HepG2 (cell line): ENCODE results near the gene ANKMY2. TPM values are rescaled to one million over a fixed set of nuclear protein-coding genes. Genes with fewer than 3 reads are reported as not detected.

Experiments
- ATAC-seq: fragments of 200-7000 bp; cut with Tn5 transposase; 3 replicates; pipeline ENCODE4 v1.9.1; 2020; ENCODE audit warnings: mild to moderate bottlenecking, moderate library complexity
- BruUV-seq: library from RNA; stranded (reverse); fragments of 400-500 nt; replicated peaks from 2 replicates; lab custom pipeline; 2021; lab: Mats Ljungman, UMichigan
- CTCF ChIA-PET: fragments of 300-600 bp; formaldehyde crosslinking; extraction: SDS; loops from one replicate; lab custom pipeline; 2021; ENCODE audit warnings: low total read pairs, inconsistent platforms, low intra/inter-chr PET ratio; lab: Yijun Ruan, JAX
- POLR2A ChIA-PET: fragments of 350-600 bp; sonication (Branson Sonifier 250); formaldehyde crosslinking; loops from one replicate; lab custom pipeline; 2020; ENCODE audit warnings: antibody characterized with exemption, inconsistent platforms; lab: Yijun Ruan, JAX
- DNase-seq: peaks from one replicate; pipeline ENCODE4 v3.0.0-alpha.2; 2015; ENCODE audit warnings: low spot score
- FAIRE-seq: peaks from 3 replicates; lab custom pipeline; 2011; peaks lifted over from hg19 to GRCh38; lab: Jason Lieb, UNC
- H2AFZ ChIP-seq: one replicate; pipeline ENCODE4 v1.6.1; 2011; ENCODE audit warnings: low read length, inconsistent platforms
- H3K27ac ChIP-seq: fragments of 300-600 bp; 3 replicates; pipeline ENCODE4 v1.8.0; 2011; ENCODE audit warnings: mixed run types, mild to moderate bottlenecking, mixed read lengths, low read length, inconsistent platforms; ENCODE audit not compliant: insufficient read depth; ENCODE audit errors: extremely low read length
- H3K27me3 ChIP-seq, 2 experiments: fragments of 200-600 bp in 1 of 2; 2 replicates in 1 of 2; 3 replicates in 1 of 2; pipeline versions ENCODE4 v1.6.0 to v1.8.0; 2011; ENCODE audit warnings: low read length in 2 of 2, mild to moderate bottlenecking in 2 of 2, moderate library complexity in 2 of 2, inconsistent platforms in 1 of 2; ENCODE audit not compliant: insufficient read depth in 2 of 2, control insufficient read depth in 1 of 2
- H3K36me3 ChIP-seq, 2 experiments: fragments of 200-600 bp in 1 of 2; replicated peaks in 1 of 2; 2 replicates in 1 of 2; 3 replicates in 1 of 2; pipeline versions ENCODE4 v1.5.1 to v1.8.0; 2011; ENCODE audit warnings: low read length in 2 of 2, inconsistent platforms in 1 of 2; ENCODE audit not compliant: insufficient read depth in 2 of 2, control insufficient read depth in 1 of 2
- H3K4me1 ChIP-seq: 2 replicates; pipeline ENCODE4 v1.5.1; 2012; ENCODE audit warnings: low read length, inconsistent platforms; ENCODE audit not compliant: insufficient read depth
- H3K4me2 ChIP-seq: 2 replicates; pipeline ENCODE4 v1.6.0; 2011; ENCODE audit warnings: low read depth, low read length, inconsistent platforms
- H3K4me3 ChIP-seq, 3 experiments: fragments of 200-600 bp in 1 of 3; sonication (generic), shearing (Covaris generic) in 1 of 3; replicated peaks in 1 of 3; 2 replicates each; pipeline ENCODE4 v1.5.1; 2011 to 2016; ENCODE audit warnings: low read length in 3 of 3, inconsistent platforms in 2 of 3, low read depth in 2 of 3, mild to moderate bottlenecking in 2 of 3, control low read depth in 1 of 3, mixed read lengths in 1 of 3; ENCODE audit not compliant: insufficient read depth in 1 of 3
- H3K79me2 ChIP-seq: one replicate; pipeline ENCODE4 v1.6.1; 2011; ENCODE audit warnings: low read length, inconsistent platforms; ENCODE audit not compliant: insufficient read depth
- H3K9ac ChIP-seq: 2 replicates; pipeline ENCODE4 v1.6.0; 2011; ENCODE audit warnings: mild to moderate bottlenecking, low read depth, low read length, inconsistent platforms; ENCODE audit not compliant: insufficient read depth
- H3K9me3 ChIP-seq: 2 replicates; pipeline ENCODE4 v1.5.1; 2012; ENCODE audit warnings: mild to moderate bottlenecking, low read length
- H4K20me1 ChIP-seq: 2 replicates; pipeline ENCODE4 v1.6.0; 2011; ENCODE audit warnings: inconsistent platforms, mild to moderate bottlenecking, low read length, moderate library complexity; ENCODE audit not compliant: insufficient read depth
- CHD4 ChIP-seq: fragments of 200-600 bp; sonication (generic); IDR thresholded peaks from 2 replicates; pipeline ENCODE4 v1.7.0; 2017; ENCODE audit warnings: mild to moderate bottlenecking, low read length, borderline replicate concordance
- NR2F1 ChIP-seq, 2 experiments: fragments of 450-650 bp in 1 of 2; formaldehyde crosslinking in 1 of 2; IDR thresholded peaks; 2 replicates each; pipeline versions ENCODE4 v1.5.0 to v1.6.1; 2016 to 2020; ENCODE audit warnings: mild to moderate bottlenecking in 1 of 2, missing compliant biosample characterization in 1 of 2, missing genetic modification reagents in 1 of 2, moderate library complexity in 1 of 2
- SOX5 ChIP-seq: IDR thresholded peaks from 2 replicates; pipeline ENCODE4 v1.6.1; 2016; ENCODE audit warnings: borderline replicate concordance
- THRA ChIP-seq: sonication (generic); formaldehyde crosslinking; IDR thresholded peaks from 2 replicates; pipeline ENCODE4 v1.4.0; 2020; ENCODE audit warnings: missing genetic modification reagents, borderline replicate concordance
- ZBTB1 ChIP-seq: sonication (generic); formaldehyde crosslinking; IDR thresholded peaks from 2 replicates; pipeline ENCODE4 v1.4.0; 2020; ENCODE audit warnings: missing genetic modification reagents, borderline replicate concordance
- ZC3H4 ChIP-seq: sonication (generic); formaldehyde crosslinking; IDR thresholded peaks from 2 replicates; pipeline ENCODE4 v1.4.0; 2020; ENCODE audit warnings: missing genetic modification reagents, borderline replicate concordance
- ZNF670 ChIP-seq: sonication (generic); formaldehyde crosslinking; IDR thresholded peaks from 2 replicates; pipeline ENCODE4 v1.8.0; 2022; ENCODE audit warnings: mild to moderate bottlenecking, missing genetic modification reagents, borderline replicate concordance
- ZNF781 ChIP-seq: sonication (generic); formaldehyde crosslinking; IDR thresholded peaks from 2 replicates; pipeline ENCODE4 v1.5.1; 2020; ENCODE audit warnings: borderline replicate concordance, mild to moderate bottlenecking, missing genetic modification reagents; ENCODE audit errors: not compliant biosample characterization
- WGBS: methylation state at CpG from one replicate; pipeline ENCODE4 v1.1.6; 2017; ENCODE audit warnings: low lambda C conversion rate; 5-methylcytosine and 5-hydroxymethylcytosine counted together
- in situ Hi-C: cut with HindIII; loops from 2 replicates; pipeline ENCODE4 v1.10.0; 2017; ENCODE audit warnings: low pct_unique_long_range_greater_than_20kb; ENCODE audit not compliant: extremely low pct_ligation_motif_present
- intact Hi-C: fragments of 100-400 bp; cut with micrococcal nuclease; formaldehyde crosslinking; loops from one replicate; pipeline ENCODE4 v1.10.0; 2022; ENCODE audit not compliant: unreplicated experiment
- polyA plus RNA-seq, 8 experiments: library from polyadenylated mRNA; depleted of rRNA in 3 of 8; stranded (reverse) in 7 of 8; unstranded in 1 of 8; fragments of >200 nt; fragmentation: Illumina TruSeq in 4 of 8; extraction: Trizol in 4 of 8; gene quantifications; 2 replicates each; pipeline versions ENCODE4 v1.2.1 to v1.2.3, GENCODE V29; 2011 to 2016; ENCODE audit warnings: low read depth in 4 of 8, missing spikeins in 1 of 8, mixed read lengths in 1 of 8; ENCODE audit not compliant: insufficient read depth in 1 of 8
- total RNA-seq, 5 experiments: library from RNA; depleted of rRNA; stranded (reverse); fragments of >200 nt; fragmentation: Illumina TruSeq; extraction: Trizol; gene quantifications; 2 replicates each; pipeline ENCODE4 v1.2.3, GENCODE V29; 2016; ENCODE audit warnings: low read depth in 1 of 5

The ANKMY2 gene
- total and polyA plus RNA-seq, 2 of the 13 experiments (the other 11 are each of a cell fraction or from before 2014, with no cell fraction given), result 12.2 to 21.6 TPM

- Histone ChIP-seq H3K4me1 (peaks cover 16% of the 10 kb centered on the region; the same call in 1 of the 2 replicates), H2AFZ (no peak overlapping the region), H4K20me1 (no peaks in the 10 kb centered on the region), H3K4me2 (no peak overlapping the region), H3K36me3 (peaks cover 0 to 15% of the 10 kb centered on the region in 2 experiments; a peak in 2 of 5 replicates), H3K27me3 (no peaks in the 10 kb centered on the region), H3K79me2 (no peaks in the 10 kb centered on the region), H3K27ac (no peak overlapping the region), H3K4me3 (no peak overlapping the region), H3K9me3 (no peaks in the 10 kb centered on the region), H3K9ac (no peak overlapping the region)
- WGBS, result 97% methylated on average over 4 of the region's 4 CpGs
- TF ChIP-seq NR2F1 (CRISPR knock-in tag; IDR thresholded peaks at IDR 0.05) (no peak), ZNF670 (CRISPR knock-in tag) (no peak), THRA (CRISPR knock-in tag) (no peak), SOX5 (no peak), ZBTB1 (CRISPR knock-in tag) (no peak), ZC3H4 (CRISPR knock-in tag) (no peak), ZNF781 (CRISPR knock-in tag) (no peak), CHD4 (no peak)
- CTCF ChIA-PET, result no interaction called here
- in situ Hi-C loops, result no loop called here
- DNase-seq, result no peak
- BruUV-seq, result no TSS peak
- ATAC-seq, result no peak
- FAIRE-seq, result no peak
- intact Hi-C loops, result no loop called here
- POLR2A ChIA-PET, result no interaction called here
Measured at GRCh38 chr7:16634271-16634738, 11.2 kb downstream of the ANKMY2 start.
